Spleen (tissue), 7 donors: ENCODE results near the gene IGF2.

Experiments used
- POLR2A ChIP-seq, 3 donors: fragments of 450-650 bp; IDR thresholded peaks; one replicate each; pipeline ENCODE4 v1.5.1; 2017; ENCODE audit warnings: antibody characterized with exemption in 3 of 3, mild to moderate bottlenecking in 1 of 3
- POLR2AphosphoS5 ChIP-seq, 3 donors: sonication (generic); formaldehyde crosslinking; IDR thresholded peaks; one replicate each; pipeline ENCODE4 v1.5.1; 2017; ENCODE audit warnings: antibody characterized with exemption in 3 of 3
- TF ChIP-seq, protein P1 (sequence below), 11 experiments: fragments of 200-600 bp in 7 of 11; fragments of 450-650 bp in 4 of 11; sonication (generic) in 4 of 11; IDR thresholded peaks in 8 of 11; conservative IDR thresholded peaks in 3 of 11; 1 replicate in 7 of 11; 2 replicates in 4 of 11; pipeline versions ENCODE4 v1.4.0 to v1.8.0; 2016 to 2021; ENCODE audit warnings: antibody characterized with exemption in 11 of 11, inconsistent platforms in 4 of 11, mild to moderate bottlenecking in 1 of 11
- donor health status: DM: no; HTN: no; CAD: no; lungs with moderate emphysema.
- donor health status: DM: no; HTN: no; CAD: no.
- donor health status: DM: no; HTN: no; CAD: no.

DNA sequence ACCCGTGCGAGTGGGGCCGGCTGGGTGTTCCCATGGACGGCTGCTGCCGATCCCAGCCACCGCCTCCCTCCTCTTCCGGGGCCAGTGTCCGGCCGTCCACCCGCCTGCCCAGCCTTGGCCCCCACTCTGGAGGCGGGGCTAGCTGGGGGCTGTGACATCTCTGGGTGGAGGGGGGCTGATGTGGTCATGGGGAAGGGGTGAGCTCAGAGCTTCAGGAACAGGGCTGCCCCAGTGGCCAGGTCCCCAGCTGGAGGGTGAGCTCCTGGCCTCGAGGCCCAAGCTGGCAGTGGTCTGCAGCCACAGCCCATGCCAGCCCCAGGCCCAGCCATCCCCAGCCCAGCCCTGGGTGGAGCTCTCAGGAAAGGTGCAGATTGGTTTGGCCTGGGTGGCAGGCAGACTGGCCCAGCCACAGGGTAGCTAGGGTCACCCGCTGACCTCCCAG, 19.1 kb upstream of the IGF2 start:
- TF ChIP-seq POLR2A (IDR thresholded peaks at IDR 0.05) (no peak), POLR2AphosphoS5 (IDR thresholded peaks at IDR 0.05) (no peak)
- TF ChIP-seq, protein P1, sequence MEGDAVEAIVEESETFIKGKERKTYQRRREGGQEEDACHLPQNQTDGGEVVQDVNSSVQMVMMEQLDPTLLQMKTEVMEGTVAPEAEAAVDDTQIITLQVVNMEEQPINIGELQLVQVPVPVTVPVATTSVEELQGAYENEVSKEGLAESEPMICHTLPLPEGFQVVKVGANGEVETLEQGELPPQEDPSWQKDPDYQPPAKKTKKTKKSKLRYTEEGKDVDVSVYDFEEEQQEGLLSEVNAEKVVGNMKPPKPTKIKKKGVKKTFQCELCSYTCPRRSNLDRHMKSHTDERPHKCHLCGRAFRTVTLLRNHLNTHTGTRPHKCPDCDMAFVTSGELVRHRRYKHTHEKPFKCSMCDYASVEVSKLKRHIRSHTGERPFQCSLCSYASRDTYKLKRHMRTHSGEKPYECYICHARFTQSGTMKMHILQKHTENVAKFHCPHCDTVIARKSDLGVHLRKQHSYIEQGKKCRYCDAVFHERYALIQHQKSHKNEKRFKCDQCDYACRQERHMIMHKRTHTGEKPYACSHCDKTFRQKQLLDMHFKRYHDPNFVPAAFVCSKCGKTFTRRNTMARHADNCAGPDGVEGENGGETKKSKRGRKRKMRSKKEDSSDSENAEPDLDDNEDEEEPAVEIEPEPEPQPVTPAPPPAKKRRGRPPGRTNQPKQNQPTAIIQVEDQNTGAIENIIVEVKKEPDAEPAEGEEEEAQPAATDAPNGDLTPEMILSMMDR (IDR thresholded peaks at IDR 0.05 in 8 of 11, conservative IDR thresholded peaks at IDR 0.05 in 3 of 11) = no peak
